Stimulated activated CD4-positive, alpha-beta T cell treated with anti-CD3 and anti-CD28 coated beads, Interleukin-1b, Interleukin-23, amount 100 ng/mL, for 4 hours (primary cell): ENCODE data around the gene IPO13.

Experiments used
- DNase-seq, 2 donors: peaks; one replicate each; pipeline ENCODE4 v3.0.0-alpha.2; 2020; ENCODE audit warnings: low read depth in 2 of 2

IPO13 gene

DNA sequence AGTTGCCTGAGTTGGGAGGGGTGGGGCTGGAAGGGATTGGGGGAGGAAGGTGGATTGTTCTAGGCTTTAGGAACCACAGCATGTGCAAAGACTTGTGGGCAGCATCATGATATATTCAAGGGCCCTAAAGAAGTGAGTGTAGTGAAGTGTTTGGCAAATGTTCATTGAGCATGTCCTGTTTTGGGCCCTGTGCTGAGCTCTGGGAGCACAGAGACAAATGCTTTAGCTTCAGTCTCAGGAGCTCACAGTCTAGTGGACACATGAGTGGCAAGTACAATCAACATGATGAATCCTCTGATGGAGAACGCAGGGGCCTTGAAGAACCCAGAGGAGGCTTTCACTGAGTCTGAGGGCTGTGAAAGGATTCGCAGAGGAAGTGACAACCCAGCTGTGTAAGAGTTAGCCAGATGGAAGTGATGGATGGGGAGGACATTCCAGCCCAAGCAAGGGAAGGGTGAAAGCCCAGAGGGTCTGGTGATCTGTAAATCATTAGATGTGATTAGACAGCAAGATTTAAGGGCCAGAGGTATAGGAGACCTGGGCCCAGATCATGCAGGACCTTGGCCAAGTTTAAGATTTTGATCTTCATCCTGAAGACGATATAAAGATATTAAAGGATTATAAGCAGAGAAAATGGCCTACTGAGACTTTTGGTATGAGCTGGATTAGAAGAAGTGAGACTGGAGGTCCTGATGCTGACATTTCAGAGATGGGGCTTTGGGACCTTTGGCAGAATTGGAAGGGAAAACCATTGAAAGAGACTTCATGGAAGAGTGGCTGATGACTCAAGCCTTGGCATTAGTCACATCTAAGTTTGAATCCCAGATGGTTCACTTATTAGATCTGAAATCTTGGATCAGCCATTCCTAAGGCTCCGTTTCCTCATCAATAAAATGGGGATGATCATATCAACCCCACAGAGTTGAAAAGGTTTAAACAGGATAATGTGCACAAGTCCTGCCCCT is 4.6 kb downstream of the IPO13 start:
- DNase-seq = no peak

DNA sequence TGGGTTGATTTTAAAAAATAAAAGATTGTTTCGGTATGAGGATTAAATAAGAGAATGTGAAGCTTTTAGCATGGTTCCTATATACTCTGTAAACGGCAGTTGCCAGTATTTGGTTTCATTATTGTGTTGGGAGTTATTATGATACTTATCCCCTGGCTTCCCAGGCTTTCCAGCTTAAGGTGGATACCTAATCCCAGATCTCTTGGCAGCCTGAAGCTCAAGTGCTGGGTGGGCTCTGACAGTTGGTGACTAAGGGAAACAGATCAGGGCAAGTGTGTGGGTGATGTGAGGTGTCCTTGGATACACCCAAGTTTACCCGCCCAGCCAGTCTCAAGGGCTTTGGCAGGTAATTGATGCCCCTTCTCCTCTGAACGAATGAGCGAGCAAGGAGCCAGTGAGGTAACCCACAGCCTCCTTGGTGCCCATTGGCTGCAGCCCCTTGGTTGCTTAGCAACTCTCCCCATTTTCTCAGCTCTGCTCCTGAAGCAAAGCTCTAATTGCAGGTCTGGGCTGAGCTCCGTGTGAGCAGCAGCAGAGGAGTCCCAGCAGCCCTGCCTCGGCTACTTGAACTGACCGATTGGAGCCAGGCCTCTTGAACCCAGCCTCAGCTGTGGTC is 6.1 kb downstream of the IPO13 start:
- DNase-seq = no peak

DNA sequence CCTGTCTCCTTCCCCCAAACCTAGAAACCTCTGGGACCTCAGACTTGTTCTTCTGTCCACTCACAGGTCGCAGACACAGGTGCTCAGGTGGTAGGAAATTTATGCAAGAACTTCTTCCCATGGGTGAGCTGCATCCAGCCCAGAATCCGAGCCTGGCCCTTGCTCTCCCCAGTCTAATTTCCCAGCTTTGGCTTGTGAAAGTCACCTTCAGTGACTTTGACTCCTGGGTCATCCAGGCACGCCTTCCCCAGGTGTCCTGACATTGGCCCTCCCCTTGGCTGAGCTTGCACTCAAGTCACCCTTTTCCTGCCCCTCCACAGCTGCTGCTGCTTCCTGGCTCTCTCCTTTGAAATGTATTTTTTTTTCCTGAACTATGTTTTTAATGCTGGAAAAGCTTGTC is 6.6 kb downstream of the IPO13 start:
- no peak for DNase-seq

DNA sequence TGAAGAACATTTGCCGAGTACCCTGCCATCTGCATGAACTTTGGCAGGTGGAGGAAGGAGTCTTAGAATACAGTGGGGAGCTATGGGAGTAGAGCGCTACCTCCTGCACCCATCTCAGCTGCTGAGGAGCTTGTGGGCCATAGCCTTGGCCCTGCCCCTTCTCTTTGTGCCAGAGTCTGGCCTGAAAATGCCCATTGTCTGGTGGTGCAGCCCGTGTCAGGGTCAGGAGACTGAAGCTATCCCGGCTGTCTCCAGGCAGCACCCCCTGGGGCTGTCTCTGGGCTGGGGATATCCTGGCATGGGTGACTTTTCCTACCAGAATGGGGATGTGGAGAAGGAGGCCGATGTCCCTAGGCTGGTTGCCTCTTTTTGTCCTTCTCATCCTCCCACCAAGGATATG is 7.3 kb downstream of the IPO13 start:
- no peak for DNase-seq

DNA sequence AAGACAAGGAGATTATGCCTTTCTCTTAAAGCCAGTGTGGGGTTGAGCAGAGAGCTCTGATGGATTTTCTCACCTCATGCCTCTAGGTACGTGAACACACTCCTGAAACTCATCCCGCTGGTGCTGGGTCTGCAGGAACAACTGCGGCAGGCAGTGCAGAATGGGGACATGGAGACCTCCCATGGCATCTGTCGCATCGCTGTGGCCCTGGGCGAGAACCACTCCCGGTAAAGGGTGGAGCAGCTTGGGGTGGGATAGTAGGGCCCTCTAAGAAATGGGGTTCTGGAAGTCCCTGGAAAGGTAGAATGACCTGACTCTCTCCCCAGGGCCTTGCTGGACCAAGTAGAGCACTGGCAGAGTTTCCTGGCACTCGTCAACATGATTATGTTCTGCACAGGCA is 9.5 kb downstream of the IPO13 start:
- no peak for DNase-seq

DNA sequence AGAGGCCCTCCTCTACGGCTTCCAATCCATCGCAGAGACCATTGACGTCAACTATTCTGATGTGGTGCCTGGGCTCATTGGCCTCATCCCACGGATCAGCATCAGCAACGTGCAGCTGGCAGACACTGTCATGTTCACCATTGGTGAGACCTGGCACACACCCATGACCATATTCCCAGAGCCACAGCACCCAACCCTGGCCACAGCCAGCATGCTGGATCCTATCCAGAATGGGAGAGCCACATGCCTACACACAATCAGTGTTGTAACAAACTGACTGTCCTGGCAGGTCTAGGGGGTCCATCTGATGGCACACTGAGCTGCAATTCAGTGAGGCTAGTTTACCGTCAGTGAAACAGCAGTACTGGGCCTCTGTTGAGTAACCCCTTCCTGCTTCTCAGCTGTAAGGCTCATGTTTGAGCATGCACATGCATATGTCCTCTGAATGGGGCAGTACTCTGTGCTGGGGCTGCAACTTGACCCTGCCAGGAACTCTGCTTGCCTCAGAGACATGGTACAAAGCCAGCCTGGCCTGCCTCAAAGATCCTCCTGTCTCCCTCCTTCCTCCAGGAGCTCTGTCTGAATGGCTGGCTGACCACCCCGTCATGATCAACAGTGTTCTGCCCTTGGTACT is 10.8 kb downstream of the IPO13 start:
- no peak for DNase-seq

DNA sequence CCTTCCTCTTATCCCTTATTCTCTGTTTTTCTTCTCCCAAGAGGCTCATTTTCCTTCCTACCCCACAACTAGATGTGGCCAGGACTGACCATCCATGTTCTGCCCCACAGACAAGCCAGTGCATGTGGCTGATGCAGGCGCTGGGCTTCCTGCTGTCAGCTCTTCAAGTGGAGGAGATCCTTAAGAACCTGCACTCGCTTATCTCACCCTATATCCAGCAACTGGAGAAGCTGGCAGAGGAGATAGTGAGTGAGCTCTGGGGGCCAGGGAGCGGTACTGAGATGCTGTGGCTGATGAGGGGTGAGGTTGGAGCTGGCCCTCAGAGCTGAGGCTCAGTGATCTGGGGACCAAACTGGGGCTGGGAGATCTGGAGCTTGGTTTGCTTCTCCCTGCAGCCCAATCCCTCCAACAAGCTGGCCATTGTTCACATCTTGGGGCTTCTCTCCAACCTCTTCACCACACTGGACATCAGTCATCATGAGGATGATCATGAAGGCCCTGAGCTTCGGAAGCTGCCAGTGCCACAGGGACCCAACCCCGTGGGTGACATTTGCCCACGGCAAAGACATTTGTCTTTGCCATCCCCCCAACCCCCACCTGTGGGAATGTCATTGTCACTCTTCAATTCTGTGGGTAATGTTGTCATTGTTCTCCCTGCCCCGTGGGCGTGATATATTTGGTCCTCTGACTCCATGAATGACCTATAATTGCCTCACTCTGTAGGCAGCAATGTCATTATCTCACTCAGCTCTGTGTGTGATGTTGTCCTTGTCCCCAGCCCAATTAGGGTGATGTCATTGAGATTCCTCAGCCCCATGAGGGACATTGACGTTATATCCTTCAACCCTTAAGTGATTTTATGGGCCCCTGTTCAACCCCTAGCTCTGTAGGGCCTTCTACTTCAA is 11.9 kb downstream of the IPO13 start:
- no peak for DNase-seq

DNA sequence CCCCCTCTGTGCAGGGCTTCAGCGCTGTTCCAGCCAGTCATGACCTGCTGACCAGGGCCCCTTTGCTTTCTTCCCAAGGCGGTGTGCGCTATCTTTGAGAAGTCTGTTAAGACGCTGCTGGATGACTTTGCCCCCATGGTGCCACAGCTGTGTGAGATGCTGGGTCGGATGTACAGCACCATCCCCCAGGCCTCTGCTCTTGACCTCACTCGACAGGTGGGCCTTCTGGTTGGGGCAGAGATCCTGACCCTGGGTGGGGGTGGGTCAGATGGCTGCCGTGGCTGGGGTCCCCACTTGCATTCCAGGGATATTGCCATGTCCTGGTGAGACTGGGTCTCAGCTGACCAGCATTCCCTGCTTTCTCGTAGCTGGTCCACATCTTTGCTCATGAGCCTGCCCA is 14.0 kb downstream of the IPO13 start:
- DNase-seq = no peak

DNA sequence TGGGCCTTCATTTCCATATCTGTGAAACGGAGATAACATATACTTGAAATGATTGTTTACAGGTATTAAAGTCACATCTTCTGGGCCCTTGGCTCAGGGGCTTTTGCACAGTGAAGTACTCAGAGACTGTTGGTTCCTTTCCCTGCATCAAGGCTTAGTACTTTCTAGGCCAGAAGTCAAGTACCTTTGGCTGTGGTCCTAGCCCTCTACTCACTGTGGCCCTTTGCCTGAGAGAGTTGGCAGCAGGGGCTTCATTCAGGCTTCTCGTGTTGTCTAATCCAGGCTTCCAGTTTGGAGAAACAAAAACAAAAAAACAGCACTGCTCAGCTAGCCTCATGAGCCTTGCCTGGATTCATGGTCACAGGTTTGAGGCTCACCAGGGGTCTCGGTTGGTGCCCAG is 14.9 kb downstream of the IPO13 start:
- no peak for DNase-seq

DNA sequence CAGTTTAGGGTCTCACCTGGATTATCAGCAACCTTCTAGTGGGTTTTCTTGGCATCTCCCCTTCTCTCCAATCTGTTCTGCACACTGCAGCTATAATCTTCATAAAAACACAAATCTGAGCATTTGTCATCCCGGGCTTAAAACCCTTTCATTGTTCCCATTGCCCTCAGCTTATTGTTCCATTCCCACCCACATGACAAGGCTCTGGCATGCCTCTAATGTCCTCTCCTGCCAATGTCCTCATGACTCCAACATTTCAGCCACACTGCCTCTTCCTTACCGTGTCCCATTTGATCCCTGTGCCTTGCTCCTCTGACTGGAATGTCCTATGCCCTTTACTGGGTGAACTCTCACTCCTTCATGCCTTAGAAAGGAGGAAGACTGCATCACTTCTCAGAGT is 15.6 kb downstream of the IPO13 start:
- DNase-seq = no peak

DNA sequence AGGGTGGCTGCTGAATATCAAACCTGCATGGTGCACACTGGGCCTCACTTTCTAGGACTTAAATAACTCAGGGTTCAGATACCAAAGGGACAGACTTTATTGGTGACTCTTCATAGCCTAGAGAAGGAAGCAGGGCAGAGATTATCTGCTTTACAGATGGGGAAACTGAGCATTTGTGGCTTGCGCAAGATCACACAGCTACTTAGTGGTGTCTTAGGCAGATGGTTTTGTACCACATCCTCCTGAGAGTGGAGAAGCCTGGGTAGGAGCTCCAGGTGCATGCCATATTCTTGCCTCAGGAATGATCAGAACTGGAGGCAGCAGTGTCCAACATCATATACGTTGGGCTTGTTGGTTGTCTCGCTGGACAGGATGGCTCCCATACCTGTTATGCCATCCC is 16.3 kb downstream of the IPO13 start:
- DNase-seq = no peak

DNA sequence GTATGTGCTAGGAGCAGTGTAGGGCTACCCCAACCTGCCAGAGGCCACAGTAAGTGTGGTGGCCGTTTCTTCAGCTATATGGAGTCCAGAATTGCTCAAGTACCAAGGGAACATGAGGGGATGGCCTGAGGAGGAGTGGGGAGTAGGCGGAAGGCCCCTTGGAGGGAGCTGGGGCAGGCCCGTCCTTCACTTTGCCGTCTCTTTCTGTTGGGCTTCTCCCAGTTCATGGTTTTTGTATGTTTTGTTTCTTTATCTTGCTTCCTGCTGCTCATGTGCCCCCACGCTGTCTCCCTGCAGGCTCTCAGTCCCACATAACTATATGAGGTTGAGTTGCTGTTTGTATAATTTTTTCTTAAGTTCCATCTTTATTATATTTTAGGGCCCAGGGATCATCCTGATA is 17.1 kb downstream of the IPO13 start:
- no peak for DNase-seq

DNA sequence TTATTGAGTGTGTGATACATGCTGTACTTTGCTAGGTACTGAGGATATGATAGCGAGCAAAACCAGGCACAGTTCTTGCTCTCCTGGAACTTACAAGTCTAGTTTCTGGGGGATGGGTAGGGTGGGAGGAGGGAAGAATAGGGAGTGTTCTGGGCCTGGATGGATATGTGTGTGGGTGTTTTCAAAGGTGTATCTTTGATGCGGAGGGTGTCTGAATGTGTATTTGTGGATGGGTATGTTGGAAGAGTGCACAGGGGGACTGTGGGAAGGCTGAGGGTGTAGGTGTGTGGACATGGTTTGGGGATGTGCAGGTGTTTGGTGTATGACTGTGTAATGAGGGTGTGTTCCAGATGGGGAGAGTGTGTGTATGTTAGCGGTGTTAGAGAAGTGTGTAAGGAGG is 18.6 kb downstream of the IPO13 start:
- no peak for DNase-seq

DNA sequence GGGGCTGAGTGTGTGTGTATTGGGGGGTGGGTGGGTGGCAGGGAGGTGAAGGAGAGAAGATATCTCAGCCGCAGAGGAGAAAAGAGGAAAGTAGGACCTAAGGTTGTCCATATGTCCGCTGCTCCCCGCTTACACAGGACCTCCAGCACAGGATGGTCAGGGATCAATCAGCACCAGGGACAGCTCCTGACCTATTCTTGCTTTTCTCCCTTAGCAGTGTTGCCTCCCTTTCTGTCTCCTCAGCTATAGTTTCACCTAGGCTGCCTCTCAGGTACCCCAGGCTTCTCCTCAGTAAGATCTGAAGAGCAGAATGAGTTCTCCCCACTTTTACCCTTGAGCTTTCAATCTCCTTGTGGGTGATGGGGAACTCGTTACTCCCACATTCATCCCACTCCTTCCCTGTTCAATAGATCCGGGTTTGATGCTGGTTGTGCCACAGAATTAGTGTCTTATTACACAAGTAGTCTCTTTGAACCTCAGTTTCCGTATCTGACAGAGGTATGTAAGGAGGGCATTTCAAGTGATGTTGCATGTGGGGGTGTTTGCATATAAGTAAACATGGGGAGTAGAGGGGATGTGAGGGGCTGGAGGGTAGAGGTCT is 21.7 kb downstream of the IPO13 start:
- no peak for DNase-seq

DNA sequence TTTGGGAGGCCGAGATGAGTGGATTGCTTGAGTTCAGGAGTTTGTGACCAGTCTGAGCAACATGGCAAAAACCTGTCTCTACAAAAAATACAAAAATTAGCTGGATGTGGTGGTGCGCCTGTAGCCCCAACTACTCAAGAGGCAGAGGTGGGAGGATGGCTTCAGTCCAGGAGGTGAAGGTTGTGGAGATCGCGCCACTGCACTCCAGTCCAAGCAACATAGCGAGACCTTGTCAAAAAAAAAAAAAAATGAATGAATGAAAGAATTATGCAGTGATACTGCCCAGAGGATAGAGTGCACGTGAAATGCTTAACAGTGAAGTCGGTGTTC is 22.6 kb downstream of the IPO13 start:
- DNase-seq = no peak

DNA sequence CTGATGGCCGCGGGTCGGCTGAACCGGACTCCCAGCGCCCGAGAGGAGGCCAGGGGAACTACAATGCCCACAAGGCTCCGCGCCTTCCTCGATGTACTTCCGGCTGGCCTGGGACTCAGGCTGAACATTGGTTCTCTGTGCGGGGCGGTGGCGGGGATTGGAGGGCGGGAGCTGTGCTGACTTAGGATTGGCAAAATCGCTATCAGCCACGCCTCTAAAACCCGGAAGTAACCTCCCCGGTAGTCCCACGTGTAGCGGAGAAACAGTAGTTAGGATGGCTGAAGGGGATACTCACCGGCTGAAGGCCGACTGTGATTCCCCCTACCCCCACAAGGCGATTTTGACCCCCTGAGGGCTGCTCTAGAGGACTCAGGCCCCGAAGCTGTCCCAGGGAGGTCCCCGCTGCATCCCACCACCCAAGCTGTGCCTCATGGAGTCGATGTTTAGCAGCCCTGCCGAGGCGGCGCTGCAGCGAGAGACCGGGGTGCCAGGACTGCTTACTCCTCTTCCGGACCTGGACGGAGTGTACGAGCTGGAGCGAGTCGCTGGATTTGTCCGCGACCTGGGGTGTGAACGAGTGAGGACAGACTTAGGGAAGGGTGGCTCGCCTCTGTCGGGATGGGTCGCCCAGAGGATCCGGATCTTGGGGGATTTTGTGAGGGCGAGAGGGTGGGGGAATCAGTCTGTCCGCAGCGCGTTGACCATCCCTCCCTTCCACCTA is 23.2 kb downstream of the IPO13 start, which contains the start of gene DPH2:
TSS of gene DPH2 (plus strand) at position 265 of the 721 bp plus-strand sequence. CDS start at position 431, 166 bp downstream.
- DNase-seq = peak; percentile 91 to 94

DNA sequence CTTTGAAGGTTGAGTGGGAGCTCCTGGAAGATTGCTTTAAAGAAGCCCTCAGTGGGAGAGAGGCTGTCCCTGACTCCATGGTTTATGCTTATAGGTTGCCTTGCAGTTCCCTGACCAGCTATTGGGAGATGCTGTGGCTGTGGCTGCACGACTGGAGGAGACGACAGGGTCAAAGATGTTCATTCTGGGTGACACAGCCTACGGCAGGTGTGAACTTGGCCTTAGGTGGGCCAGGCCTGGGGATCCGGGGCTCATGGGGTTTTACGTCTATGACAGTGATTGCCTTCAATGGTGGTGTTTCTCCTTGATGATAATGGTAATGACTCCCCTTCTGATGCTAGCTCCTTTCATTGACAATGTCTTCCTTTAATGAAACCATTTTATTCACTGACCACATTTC is 23.8 kb downstream of the IPO13 start:
- DNase-seq = no peak

DNA sequence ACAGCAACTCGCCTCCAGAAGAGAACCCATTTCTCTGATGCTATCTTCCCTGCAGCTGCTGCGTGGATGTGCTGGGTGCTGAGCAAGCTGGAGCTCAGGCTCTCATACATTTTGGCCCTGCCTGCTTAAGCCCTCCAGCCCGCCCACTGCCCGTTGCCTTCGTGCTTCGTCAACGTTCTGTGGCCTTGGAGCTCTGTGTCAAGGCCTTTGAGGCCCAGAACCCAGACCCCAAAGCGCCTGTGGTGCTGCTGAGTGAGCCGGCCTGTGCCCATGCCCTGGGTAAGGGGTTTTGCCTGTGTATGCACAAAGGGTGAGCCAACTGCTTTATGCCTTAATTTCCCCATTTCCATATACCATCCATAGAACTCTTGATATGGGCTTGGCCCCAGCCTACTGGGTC is 24.2 kb downstream of the IPO13 start:
- DNase-seq = no peak

DNA sequence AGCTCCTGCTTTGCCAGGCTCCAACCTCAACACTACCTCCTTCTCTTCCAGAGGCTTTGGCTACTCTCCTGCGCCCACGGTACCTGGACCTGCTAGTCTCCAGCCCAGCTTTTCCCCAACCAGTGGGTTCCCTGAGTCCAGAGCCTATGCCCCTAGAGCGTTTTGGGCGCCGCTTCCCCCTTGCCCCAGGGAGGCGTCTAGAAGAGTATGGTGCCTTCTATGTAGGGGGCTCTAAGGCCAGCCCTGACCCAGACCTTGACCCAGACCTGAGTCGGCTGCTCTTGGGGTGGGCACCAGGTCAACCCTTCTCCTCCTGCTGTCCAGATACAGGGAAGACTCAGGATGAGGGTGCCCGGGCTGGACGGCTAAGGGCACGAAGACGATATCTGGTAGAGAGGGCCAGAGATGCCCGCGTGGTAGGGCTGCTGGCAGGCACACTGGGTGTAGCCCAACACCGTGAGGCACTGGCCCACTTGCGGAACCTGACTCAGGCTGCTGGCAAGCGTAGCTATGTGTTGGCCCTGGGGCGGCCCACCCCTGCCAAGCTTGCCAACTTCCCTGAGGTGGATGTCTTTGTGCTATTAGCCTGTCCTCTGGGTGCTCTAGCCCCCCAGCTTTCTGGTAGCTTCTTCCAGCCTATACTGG is 24.7 kb downstream of the IPO13 start:
- DNase-seq = no peak

DNA sequence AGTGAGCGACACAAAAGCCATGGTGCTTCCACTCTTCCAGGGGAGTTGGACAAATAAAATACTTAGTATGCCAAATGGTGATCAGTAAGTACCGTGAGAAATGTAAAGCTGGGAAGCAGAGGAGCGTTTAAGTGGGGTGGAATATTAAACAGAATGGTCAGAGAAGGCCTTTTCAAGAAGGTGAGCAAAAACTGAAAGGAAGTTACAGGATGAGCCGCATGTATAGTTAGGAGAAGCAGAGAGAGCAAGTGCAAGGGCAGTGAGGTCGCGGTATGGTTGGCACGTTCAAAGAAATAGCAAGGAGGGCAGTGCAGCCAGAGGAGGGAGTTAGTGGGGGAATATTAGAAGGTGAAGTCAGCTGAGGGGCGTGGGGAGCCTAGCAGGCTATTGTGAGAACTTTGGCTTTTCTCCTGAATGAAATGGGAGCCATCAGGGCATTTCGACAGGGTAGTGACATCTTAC is 27.3 kb downstream of the IPO13 start:
- no peak for DNase-seq
